Measurements from ENCODE around the gene SH3GL2.

The SH3GL2 gene

DNA sequence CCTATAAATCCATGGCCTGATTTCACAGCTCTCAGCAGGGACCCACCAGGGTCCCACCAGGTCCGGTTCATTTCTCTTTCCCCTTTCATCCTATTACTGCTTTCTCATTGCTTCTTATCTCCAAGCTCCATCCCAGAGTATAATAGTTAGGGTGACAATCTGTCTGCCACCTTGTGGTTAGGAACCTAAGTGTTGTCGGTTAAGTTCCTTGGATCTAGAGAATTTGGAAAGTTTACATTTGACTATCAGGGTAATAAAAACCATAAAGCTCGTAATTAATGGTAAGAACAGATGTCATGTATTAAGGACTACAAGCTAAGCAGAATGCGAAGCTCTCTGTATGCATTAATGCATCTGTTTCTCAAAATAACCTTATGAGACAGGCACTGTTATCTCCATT is 259.1 kb downstream of the SH3GL2 start:
- no peaks in the 10 kb centered on the region for H3K27me3 ChIP-seq (ENCODE audit: insufficient read depth, low read length)
- no peak overlapping the region for H2BK12ac ChIP-seq (ENCODE audit: low read length)
- H3K4me2 ChIP-seq (ENCODE audit: low read length): no peak overlapping the region
- H4K12ac ChIP-seq (ENCODE audit: low read depth, low read length): no peak overlapping the region
- H3K9me3 ChIP-seq (ENCODE audit: insufficient read depth, low read depth, low read length): no peaks in the 10 kb centered on the region
- H3K27ac ChIP-seq (ENCODE audit: low read depth, low read length): no peak overlapping the region
- H2AFZ ChIP-seq (ENCODE audit: insufficient read depth, low read length, poor library complexity): no peak overlapping the region
- no peaks in the 10 kb centered on the region for H3K79me2 ChIP-seq (ENCODE audit: control insufficient read depth, insufficient read depth, low read length, poor library complexity)
- DNase-seq: no peak
- H2AK5ac ChIP-seq (ENCODE audit: low read length): no peak overlapping the region
- H3K36me3 ChIP-seq (ENCODE audit: control insufficient read depth in 1 of 2, insufficient read depth in 2 of 2, low read length in 2 of 2): no peaks in the 10 kb centered on the region
- H3K18ac ChIP-seq (ENCODE audit: low read length): no peak overlapping the region
- no peak overlapping the region for H2BK120ac ChIP-seq (ENCODE audit: insufficient read depth, low read length, poor library complexity)
- H3K4ac ChIP-seq (ENCODE audit: low read depth, low read length): no peak overlapping the region
- H4K91ac ChIP-seq (ENCODE audit: low read depth, low read length): no peak overlapping the region
- H3K4me3 ChIP-seq (ENCODE audit: low read depth, low read length): no peak overlapping the region
- no CpG with 5 or more reads among the region's 4 CpGs for WGBS (ENCODE audit: extremely low coverage, insufficient coverage, insufficient read length)
- H4K8ac ChIP-seq (ENCODE audit: low read depth, low read length): no peak overlapping the region
- H3K4me1 ChIP-seq (ENCODE audit: control insufficient read depth in 1 of 2, insufficient read depth in 2 of 2, low read length in 2 of 2): no peaks in the 10 kb centered on the region
- no peak overlapping the region for H3K23ac ChIP-seq (ENCODE audit: low read length)
- H2BK5ac ChIP-seq (ENCODE audit: low read depth, low read length, poor library complexity): no peak overlapping the region
- H3K9ac ChIP-seq (ENCODE audit: low read length): no peak overlapping the region
- no peaks in the 10 kb centered on the region for H3K79me1 ChIP-seq (ENCODE audit: low read length)
- H3K14ac ChIP-seq (ENCODE audit: low read length): no peak overlapping the region

DNA sequence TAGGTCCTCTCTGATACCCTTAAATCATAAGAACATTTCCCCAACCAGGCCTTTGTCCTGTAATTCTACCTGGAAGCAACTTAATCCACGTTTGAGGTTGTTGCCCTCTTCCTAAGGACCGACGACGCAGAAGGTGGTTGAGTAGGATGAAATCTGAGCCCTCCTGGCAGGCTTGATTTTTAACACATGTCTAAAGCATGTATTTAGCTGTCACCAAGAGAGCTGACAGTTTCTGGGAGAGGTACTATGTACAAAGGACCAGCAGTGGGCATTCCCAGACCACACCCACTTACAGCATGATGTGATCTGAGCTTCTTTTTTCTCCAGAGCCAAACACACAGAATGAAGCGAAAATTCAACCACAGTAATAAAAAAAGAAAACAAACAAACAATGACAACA is 260.9 kb downstream of the SH3GL2 start:
- no CpG with 5 or more reads among the region's 5 CpGs for WGBS (ENCODE audit: extremely low coverage, insufficient coverage, insufficient read length)
- Histone ChIP-seq H3K36me3 (ENCODE audit: control insufficient read depth in 1 of 2, insufficient read depth in 2 of 2, low read length in 2 of 2) (no peaks in the 10 kb centered on the region), H3K18ac (ENCODE audit: low read length) (no peak overlapping the region), H2AFZ (ENCODE audit: insufficient read depth, low read length, poor library complexity) (no peak overlapping the region), H2BK120ac (ENCODE audit: insufficient read depth, low read length, poor library complexity) (no peak overlapping the region), H3K4me1 (ENCODE audit: control insufficient read depth in 1 of 2, insufficient read depth in 2 of 2, low read length in 2 of 2) (no peaks in the 10 kb centered on the region), H4K8ac (ENCODE audit: low read depth, low read length) (no peak overlapping the region), H3K9me3 (ENCODE audit: insufficient read depth, low read depth, low read length) (peaks cover 6% of the 10 kb centered on the region), H3K14ac (ENCODE audit: low read length) (no peak overlapping the region), H3K4ac (ENCODE audit: low read depth, low read length) (no peak overlapping the region), H3K23ac (ENCODE audit: low read length) (no peak overlapping the region), H2AK5ac (ENCODE audit: low read length) (no peak overlapping the region), H3K27me3 (ENCODE audit: insufficient read depth, low read length) (no peaks in the 10 kb centered on the region), H3K4me3 (ENCODE audit: low read depth, low read length) (no peak overlapping the region), H3K27ac (ENCODE audit: low read depth, low read length) (no peak overlapping the region), H3K9ac (ENCODE audit: low read length) (no peak overlapping the region), H3K79me2 (ENCODE audit: control insufficient read depth, insufficient read depth, low read length, poor library complexity) (no peaks in the 10 kb centered on the region), H4K12ac (ENCODE audit: low read depth, low read length) (no peak overlapping the region), H2BK12ac (ENCODE audit: low read length) (no peak overlapping the region), H2BK5ac (ENCODE audit: low read depth, low read length, poor library complexity) (no peak overlapping the region), H3K4me2 (ENCODE audit: low read length) (no peak overlapping the region), H4K91ac (ENCODE audit: low read depth, low read length) (no peak overlapping the region), H3K79me1 (ENCODE audit: low read length) (no peaks in the 10 kb centered on the region)
- DNase-seq: no peak

DNA sequence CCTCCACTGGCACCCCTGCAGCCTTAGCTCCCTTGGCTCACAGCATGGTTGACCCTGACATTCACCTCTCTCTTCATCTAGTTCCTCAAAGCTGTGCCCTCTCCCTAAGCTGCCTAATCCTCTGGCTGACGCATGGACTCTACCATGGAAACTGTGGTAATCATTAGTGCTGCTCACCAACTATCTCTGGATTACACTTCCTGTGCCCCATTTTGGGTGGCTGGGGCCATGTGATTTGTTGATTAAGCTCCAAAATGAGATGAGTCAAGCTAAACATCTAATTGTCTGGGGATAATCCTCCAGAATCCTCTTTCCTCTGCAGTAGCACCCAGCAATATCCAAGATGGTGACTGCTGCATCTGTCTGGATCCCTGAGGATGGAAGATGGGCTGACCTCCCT is 264.4 kb downstream of the SH3GL2 start:
- no peak for DNase-seq
- no peak overlapping the region for H3K14ac ChIP-seq (ENCODE audit: low read length)
- no peak overlapping the region for H3K4me3 ChIP-seq (ENCODE audit: low read depth, low read length)
- WGBS (ENCODE audit: extremely low coverage, insufficient coverage, insufficient read length): no CpG with 5 or more reads among the region's 1 CpG
- H3K79me1 ChIP-seq (ENCODE audit: low read length): no peaks in the 10 kb centered on the region
- H2AFZ ChIP-seq (ENCODE audit: insufficient read depth, low read length, poor library complexity): no peak overlapping the region
- H2BK120ac ChIP-seq (ENCODE audit: insufficient read depth, low read length, poor library complexity): no peak overlapping the region
- H2BK5ac ChIP-seq (ENCODE audit: low read depth, low read length, poor library complexity): no peak overlapping the region
- H3K27ac ChIP-seq (ENCODE audit: low read depth, low read length): no peak overlapping the region
- no peaks in the 10 kb centered on the region for H3K27me3 ChIP-seq (ENCODE audit: insufficient read depth, low read length)
- no peaks in the 10 kb centered on the region for H3K36me3 ChIP-seq (ENCODE audit: control insufficient read depth in 1 of 2, insufficient read depth in 2 of 2, low read length in 2 of 2)
- no peak overlapping the region for H2AK5ac ChIP-seq (ENCODE audit: low read length)
- no peak overlapping the region for H3K9ac ChIP-seq (ENCODE audit: low read length)
- H3K23ac ChIP-seq (ENCODE audit: low read length): no peak overlapping the region
- H4K8ac ChIP-seq (ENCODE audit: low read depth, low read length): no peak overlapping the region
- H3K18ac ChIP-seq (ENCODE audit: low read length): no peak overlapping the region
- peaks cover 7% of the 10 kb centered on the region for H3K9me3 ChIP-seq (ENCODE audit: insufficient read depth, low read depth, low read length)
- no peak overlapping the region for H2BK12ac ChIP-seq (ENCODE audit: low read length)
- H3K4me2 ChIP-seq (ENCODE audit: low read length): no peak overlapping the region
- H4K12ac ChIP-seq (ENCODE audit: low read depth, low read length): no peak overlapping the region
- H4K91ac ChIP-seq (ENCODE audit: low read depth, low read length): no peak overlapping the region
- no peaks in the 10 kb centered on the region for H3K4me1 ChIP-seq (ENCODE audit: control insufficient read depth in 1 of 2, insufficient read depth in 2 of 2, low read length in 2 of 2)
- H3K79me2 ChIP-seq (ENCODE audit: control insufficient read depth, insufficient read depth, low read length, poor library complexity): no peaks in the 10 kb centered on the region
- H3K4ac ChIP-seq (ENCODE audit: low read depth, low read length): no peak overlapping the region
